ENCODE measurements around the gene IMMP2L.

DNA sequence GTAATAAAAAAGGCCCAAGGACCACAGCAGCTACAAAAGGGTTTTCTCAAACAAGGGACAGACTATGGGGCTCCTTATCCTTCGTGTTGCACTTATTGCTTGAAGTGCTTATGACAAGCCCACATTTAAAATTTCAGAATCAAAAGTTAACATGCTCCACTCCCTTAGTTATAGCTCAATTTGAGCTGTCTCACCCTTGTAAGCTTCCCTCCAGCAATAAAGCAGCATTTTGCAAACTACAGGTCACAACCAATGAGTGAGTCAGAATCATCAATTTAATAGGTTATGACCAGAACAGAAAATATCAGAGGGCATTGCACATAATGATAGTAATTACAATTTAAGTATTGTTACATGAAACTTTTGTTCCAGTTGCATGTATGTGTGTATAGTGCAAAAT is 53.0 kb downstream of the IMMP2L start:
- no peak for TF ChIP-seq POLR2A (IDR thresholded peaks at IDR 0.05)
- TF ChIP-seq, protein P1, sequence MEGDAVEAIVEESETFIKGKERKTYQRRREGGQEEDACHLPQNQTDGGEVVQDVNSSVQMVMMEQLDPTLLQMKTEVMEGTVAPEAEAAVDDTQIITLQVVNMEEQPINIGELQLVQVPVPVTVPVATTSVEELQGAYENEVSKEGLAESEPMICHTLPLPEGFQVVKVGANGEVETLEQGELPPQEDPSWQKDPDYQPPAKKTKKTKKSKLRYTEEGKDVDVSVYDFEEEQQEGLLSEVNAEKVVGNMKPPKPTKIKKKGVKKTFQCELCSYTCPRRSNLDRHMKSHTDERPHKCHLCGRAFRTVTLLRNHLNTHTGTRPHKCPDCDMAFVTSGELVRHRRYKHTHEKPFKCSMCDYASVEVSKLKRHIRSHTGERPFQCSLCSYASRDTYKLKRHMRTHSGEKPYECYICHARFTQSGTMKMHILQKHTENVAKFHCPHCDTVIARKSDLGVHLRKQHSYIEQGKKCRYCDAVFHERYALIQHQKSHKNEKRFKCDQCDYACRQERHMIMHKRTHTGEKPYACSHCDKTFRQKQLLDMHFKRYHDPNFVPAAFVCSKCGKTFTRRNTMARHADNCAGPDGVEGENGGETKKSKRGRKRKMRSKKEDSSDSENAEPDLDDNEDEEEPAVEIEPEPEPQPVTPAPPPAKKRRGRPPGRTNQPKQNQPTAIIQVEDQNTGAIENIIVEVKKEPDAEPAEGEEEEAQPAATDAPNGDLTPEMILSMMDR (IDR thresholded peaks at IDR 0.05), result no peak

Measured in uterus (tissue), 2 donors.